Naive B cell (primary cell): Measurements from ENCODE around the gene HLA-DQA1. TPM values are rescaled to one million over a fixed set of nuclear protein-coding genes. Genes with fewer than 3 reads are reported as not detected.

Experiments
- polyA plus RNA-seq, 6 donors: library from polyadenylated mRNA; unstranded; fragments of 300-500 nt; fragmentation: Illumina TruSeq; gene quantifications; one replicate each; pipeline ENCODE4 v1.2.3, GENCODE V29; 2021; ENCODE audit warnings: low read depth in 6 of 6

The HLA-DQA1 gene
- polyA plus RNA-seq, 6 donors from 2014 or later: 309 to 1,253 (median 783) TPM

Other genes with a start within 250 kb of the HLA-DQA1 start
- gene BTNL2, start 230.2 kb upstream of the HLA-DQA1 start, polyA plus RNA-seq: not detected
- gene HLA-DRA, start 197.5 kb upstream of the HLA-DQA1 start, polyA plus RNA-seq: over 10,000 TPM; 10,549 to 17,877 (median 15,091) TPM
- 1,000 to 10,000 TPM in 1 of 6 donors, 100 to 1,000 TPM in 2, 10 to 100 TPM in 3; 55.2 to 2,377 (median 210) TPM for gene HLA-DRB5, start 107.1 kb upstream of the HLA-DQA1 start, polyA plus RNA-seq
- 1,000 to 10,000 TPM; 2,451 to 5,170 (median 4,939) TPM for gene HLA-DRB1, start 47.6 kb upstream of the HLA-DQA1 start, polyA plus RNA-seq
- 1,000 to 10,000 TPM in 5 of 6 donors, 100 to 1,000 TPM in 1; 140 to 2,258 (median 1,433) TPM for gene HLA-DQB1, start 29.3 kb downstream of the HLA-DQA1 start, polyA plus RNA-seq
- gene HLA-DQA2, start 104.0 kb downstream of the HLA-DQA1 start, polyA plus RNA-seq: 100 to 1,000 TPM in 3 of 6 donors, 10 to 100 TPM in 2, under 1 TPM in 1; 0.82 to 164 (median 101) TPM
- gene HLA-DQB2, start 126.1 kb downstream of the HLA-DQA1 start, polyA plus RNA-seq: 100 to 1,000 TPM in 2 of 6 donors, 10 to 100 TPM in 2, not detected in 2; 59.3 to 118 (median 92.8) TPM
- 1,000 to 10,000 TPM in 1 of 6 donors, 100 to 1,000 TPM in 5; 669 to 1,199 (median 837) TPM for gene HLA-DOB, start 179.6 kb downstream of the HLA-DQA1 start, polyA plus RNA-seq
- gene TAP2, start 201.3 kb downstream of the HLA-DQA1 start, polyA plus RNA-seq: 10 to 100 TPM; 18.2 to 33.0 (median 25.4) TPM
- 100 to 1,000 TPM; 297 to 462 (median 380) TPM for gene PSMB8, start 206.6 kb downstream of the HLA-DQA1 start, polyA plus RNA-seq
- 100 to 1,000 TPM; 106 to 215 (median 145) TPM for gene TAP1, start 216.3 kb downstream of the HLA-DQA1 start, polyA plus RNA-seq
- 100 to 1,000 TPM; 347 to 677 (median 445) TPM for gene PSMB9, start 216.8 kb downstream of the HLA-DQA1 start, polyA plus RNA-seq